GM12878 (cell line): Measurements from ENCODE around the gene APOE. TPM values are rescaled to one million over a fixed set of nuclear protein-coding genes. Genes with fewer than 3 reads are reported as not detected.

Experiments
- ATAC-seq: fragments of 200-7000 bp; cut with Tn5 transposase; 3 replicates; pipeline ENCODE4 v1.9.1; 2020; ENCODE audit warnings: mild to moderate bottlenecking, moderate library complexity
- BruUV-seq: library from RNA; stranded (reverse); fragments of 400-500 nt; replicated peaks from 2 replicates; lab custom pipeline; 2021; lab: Mats Ljungman, UMichigan
- CTCF ChIA-PET: fragments of 300-600 bp; sonication (Branson Sonifier 250); formaldehyde crosslinking; extraction: SDS; loops from one replicate; lab custom pipeline; 2021; ENCODE audit warnings: inconsistent platforms; lab: Yijun Ruan, JAX
- POLR2A ChIA-PET: fragments of 350-600 bp; formaldehyde crosslinking; extraction: SDS; loops from one replicate; lab custom pipeline; 2021; ENCODE audit warnings: inconsistent platforms; lab: Charles Lee
- RAD21 ChIA-PET: fragments of 300-600 bp; sonication (Branson Sonifier 250); formaldehyde crosslinking; loops from one replicate; lab custom pipeline; 2023; ENCODE audit warnings: antibody characterized with exemption; ENCODE audit not compliant: unreplicated experiment; lab: Charles Lee
- SMC1A ChIA-PET: fragments of 300-600 bp; sonication (Branson Sonifier 250); formaldehyde crosslinking; loops from one replicate; lab custom pipeline; 2023; ENCODE audit not compliant: unreplicated experiment, uncharacterized antibody; lab: Charles Lee
- DNase-seq: peaks from one replicate; pipeline ENCODE4 v3.0.0-alpha.2; 2011; ENCODE audit warnings: low read depth, low spot score
- FAIRE-seq: peaks from 3 replicates; lab custom pipeline; 2011; peaks lifted over from hg19 to GRCh38; lab: Jason Lieb, UNC
- H2AFZ ChIP-seq: 2 replicates; pipeline ENCODE4 v1.6.0; 2011; ENCODE audit warnings: low read depth, low read length, control low read depth; ENCODE audit not compliant: control insufficient read depth
- H3K27ac ChIP-seq: 2 replicates; pipeline ENCODE4 v1.5.1; 2011; ENCODE audit warnings: control low read depth; ENCODE audit not compliant: control insufficient read depth, insufficient read depth
- H3K27me3 ChIP-seq, 2 experiments: replicated peaks in 1 of 2; 2 replicates each; pipeline versions ENCODE4 v1.6.0 to v1.6.1; 2011; ENCODE audit warnings: low read length in 1 of 2; ENCODE audit not compliant: control insufficient read depth in 2 of 2, insufficient read depth in 2 of 2
- H3K36me3 ChIP-seq, 2 experiments: 2 replicates each; pipeline ENCODE4 v1.5.1; 2011; ENCODE audit warnings: low read length in 1 of 2; ENCODE audit not compliant: control insufficient read depth in 2 of 2, insufficient read depth in 2 of 2
- H3K4me1 ChIP-seq: 2 replicates; pipeline ENCODE4 v1.6.1; 2011; ENCODE audit warnings: mild to moderate bottlenecking, low read length, moderate library complexity, mixed read lengths; ENCODE audit not compliant: control insufficient read depth, insufficient read depth
- H3K4me2 ChIP-seq: 2 replicates; pipeline ENCODE4 v1.6.0; 2011; ENCODE audit warnings: control low read depth; ENCODE audit not compliant: control insufficient read depth, insufficient read depth
- H3K4me3 ChIP-seq: fragments of 200-600 bp; sonication (generic); 2 replicates; pipeline ENCODE4 v1.5.1; 2016
- H3K79me2 ChIP-seq: 2 replicates; pipeline ENCODE4 v1.6.0; 2011; ENCODE audit warnings: low read length; ENCODE audit not compliant: control insufficient read depth, insufficient read depth
- H3K9ac ChIP-seq: 2 replicates; pipeline ENCODE4 v1.8.0; 2011; ENCODE audit warnings: low read length, control low read depth, mixed read lengths; ENCODE audit not compliant: control insufficient read depth, insufficient read depth
- H3K9me3 ChIP-seq: replicated peaks from 3 replicates; pipeline ENCODE4 v1.5.1; 2011; ENCODE audit warnings: mild to moderate bottlenecking, low read length; ENCODE audit not compliant: control insufficient read depth, insufficient read depth
- H4K20me1 ChIP-seq: 2 replicates; pipeline ENCODE4 v1.6.0; 2011; ENCODE audit not compliant: control insufficient read depth, insufficient read depth
- CBFB ChIP-seq: IDR thresholded peaks from 2 replicates; pipeline ENCODE4 v1.6.1; 2016; ENCODE audit warnings: antibody characterized with exemption, low read depth
- IRF3 ChIP-seq: fragments of 450-650 bp; IDR thresholded peaks from 2 replicates; pipeline ENCODE4 v1.6.1; 2014; ENCODE audit warnings: mild to moderate bottlenecking
- MTA2 ChIP-seq: fragments of 450-650 bp; IDR thresholded peaks from 2 replicates; pipeline ENCODE4 v1.6.1; 2016; ENCODE audit warnings: low read depth, mild to moderate bottlenecking, moderate library complexity
- POLR2AphosphoS2 ChIP-seq: IDR thresholded peaks from 2 replicates; pipeline ENCODE4 v1.6.1; 2011; ENCODE audit warnings: low read depth, mild to moderate bottlenecking, low read length, improper control_type of control experiment, moderate library complexity
- SIN3A ChIP-seq: IDR thresholded peaks from 2 replicates; pipeline ENCODE4 v1.6.1; 2012; ENCODE audit warnings: low read depth, low read length, improper control_type of control experiment
- SPI1 ChIP-seq: IDR thresholded peaks from 2 replicates; pipeline ENCODE4 v1.6.1; 2011; ENCODE audit warnings: low read depth, mild to moderate bottlenecking, low read length, moderate library complexity, borderline replicate concordance; ENCODE audit not compliant: insufficient read depth
- TAF1 ChIP-seq: IDR thresholded peaks from 2 replicates; pipeline ENCODE4 v1.6.1; 2011; ENCODE audit warnings: mild to moderate bottlenecking, low read depth, low read length, borderline replicate concordance
- TCF12 ChIP-seq: IDR thresholded peaks from 2 replicates; pipeline ENCODE4 v1.6.1; 2011; ENCODE audit warnings: low read depth, mild to moderate bottlenecking, low read length
- USF1 ChIP-seq: IDR thresholded peaks from 2 replicates; pipeline ENCODE4 v1.6.1; 2011; ENCODE audit warnings: borderline replicate concordance, low read depth, mild to moderate bottlenecking, moderate library complexity, mixed read lengths, low read length; ENCODE audit not compliant: insufficient read depth; ENCODE audit errors: extremely low read length
- YBX1 ChIP-seq: fragments of 450-650 bp; IDR thresholded peaks from 2 replicates; pipeline ENCODE4 v1.6.1; 2016; ENCODE audit warnings: antibody characterized with exemption
- WGBS: methylation state at CpG from one replicate; pipeline ENCODE4 v1.1.6; 2016; ENCODE audit warnings: low lambda C conversion rate; ENCODE audit not compliant: insufficient replicate concordance, insufficient coverage; ENCODE audit errors: missing lambda C conversion rate; 5-methylcytosine and 5-hydroxymethylcytosine counted together
- in situ Hi-C: fragments of 300-500 bp; cut with MboI; formaldehyde crosslinking; loops from 9 replicates; pipeline ENCODE4 v1.14.3; 2018; ENCODE audit warnings: mixed read lengths
- intact Hi-C: fragments of 100-400 bp; cut with micrococcal nuclease; formaldehyde crosslinking; loops from one replicate; pipeline ENCODE4 v1.14.2; 2022; ENCODE audit not compliant: unreplicated experiment
- polyA plus RNA-seq, 11 experiments: library from polyadenylated mRNA; depleted of rRNA in 4 of 11; unstranded in 6 of 11; stranded (reverse) in 5 of 11; fragments of >200 nt; fragmentation: Nextera tagmentation in 4 of 11; fragmentation: Illumina TruSeq in 1 of 11; extraction: Ambion mirVana in 4 of 11; extraction: Trizol in 1 of 11; gene quantifications; 1 replicate in 1 of 11; 2 replicates in 10 of 11; pipeline versions ENCODE4 v1.2.1 to v1.2.3, GENCODE V29; 2011 to 2016; ENCODE audit warnings: inconsistent platforms in 2 of 11, missing spikeins in 2 of 11, low read depth in 1 of 11
- total RNA-seq, 4 experiments: library from RNA; depleted of rRNA in 3 of 4; stranded (reverse); fragments of >200 nt in 3 of 4; fragmentation: Illumina TruSeq in 1 of 4; extraction: Trizol in 1 of 4; gene quantifications; 2 replicates each; pipeline versions ENCODE4 v1.2.1 to v1.2.3, GENCODE V29; 2013 to 2021
- TF ChIP-seq, protein P1 (sequence below): IDR thresholded peaks from 2 replicates; pipeline ENCODE4 v1.6.1; 2011; ENCODE audit warnings: mild to moderate bottlenecking, low read depth, low read length, moderate library complexity; ENCODE audit not compliant: insufficient replicate concordance

The APOE gene
- total and polyA plus RNA-seq, 10 of the 15 experiments (the other 5 are each of a cell fraction or from before 2014, with no cell fraction given) = 0.22 to 3.7 (median 0.44) TPM; not detected in 4

DNA sequence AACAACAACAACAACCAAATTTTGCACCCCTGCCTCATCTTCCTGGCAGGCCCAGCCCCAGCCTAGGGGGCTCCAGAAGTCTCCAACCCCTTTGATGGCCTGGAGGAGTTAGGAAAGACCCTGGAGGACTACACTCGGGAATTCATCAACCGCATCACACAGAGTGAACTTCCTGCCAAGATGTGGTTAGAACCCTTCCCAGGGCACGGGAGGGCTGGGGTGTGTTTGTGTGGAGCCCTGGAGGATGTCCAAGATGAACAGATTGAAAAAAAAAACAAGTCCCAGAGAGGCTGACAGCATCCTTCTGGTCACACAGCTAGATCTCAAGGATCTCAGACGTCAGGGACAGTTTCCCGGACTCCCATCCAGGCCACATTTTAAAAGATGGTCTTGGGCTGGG is 22.1 kb downstream of the APOE start (continued):
- TF ChIP-seq SIN3A (no peak), MTA2 (no peak), USF1 (no peak), TAF1 (no peak), SPI1 (no peak), TCF12 (no peak), CBFB (no peak), POLR2AphosphoS2 (no peak), IRF3 (no peak)
- TF ChIP-seq, protein P1, sequence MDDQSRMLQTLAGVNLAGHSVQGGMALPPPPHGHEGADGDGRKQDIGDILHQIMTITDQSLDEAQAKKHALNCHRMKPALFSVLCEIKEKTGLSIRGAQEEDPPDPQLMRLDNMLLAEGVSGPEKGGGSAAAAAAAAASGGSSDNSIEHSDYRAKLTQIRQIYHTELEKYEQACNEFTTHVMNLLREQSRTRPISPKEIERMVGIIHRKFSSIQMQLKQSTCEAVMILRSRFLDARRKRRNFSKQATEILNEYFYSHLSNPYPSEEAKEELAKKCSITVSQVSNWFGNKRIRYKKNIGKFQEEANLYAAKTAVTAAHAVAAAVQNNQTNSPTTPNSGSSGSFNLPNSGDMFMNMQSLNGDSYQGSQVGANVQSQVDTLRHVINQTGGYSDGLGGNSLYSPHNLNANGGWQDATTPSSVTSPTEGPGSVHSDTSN = no peak
- TF ChIP-seq, all 136 proteins: peak for 0

DNA sequence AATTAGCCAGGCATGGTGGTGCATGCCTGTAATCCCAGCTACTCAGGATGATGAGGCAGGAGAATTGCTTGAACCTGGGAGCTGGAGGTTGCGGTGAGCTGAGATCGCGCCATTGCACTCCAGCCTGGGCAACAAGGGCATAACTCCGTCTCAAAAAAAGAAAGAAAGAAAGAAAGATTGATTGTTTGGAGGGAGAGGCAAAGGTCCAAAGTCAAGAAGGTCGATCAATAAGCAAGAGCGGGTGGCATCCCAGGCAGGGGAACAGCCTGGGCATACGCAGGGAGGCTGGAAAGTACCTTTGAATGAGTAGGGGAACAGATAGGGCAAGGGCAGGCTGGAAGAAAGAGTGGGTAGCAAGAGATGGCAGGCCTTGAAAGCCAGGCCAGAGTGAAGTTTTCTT is 24.5 kb downstream of the APOE start:
- DNase-seq (no peak), FAIRE-seq (no peak), ATAC-seq (no peak)
- SMC1A ChIA-PET = no interaction called here
- H3K4me3 ChIP-seq = no peak overlapping the region
- no peaks in the 10 kb centered on the region for H3K36me3 ChIP-seq
- H3K4me1 ChIP-seq = no peaks in the 10 kb centered on the region
- no TSS peak for BruUV-seq
- RAD21 ChIA-PET = no interaction called here
- no peak for TF ChIP-seq YBX1
- H3K27ac ChIP-seq = no peak overlapping the region
- H3K9ac ChIP-seq = no peak overlapping the region
- no peaks in the 10 kb centered on the region for H3K79me2 ChIP-seq
- 59% methylated on average over 7 of the region's 7 CpGs for WGBS
- H4K20me1 ChIP-seq = no peaks in the 10 kb centered on the region
- in situ Hi-C loops (no loop called here), intact Hi-C loops (no loop called here)
- H2AFZ ChIP-seq = no peak overlapping the region
- POLR2A ChIA-PET = no interaction called here
- no peak overlapping the region for H3K4me2 ChIP-seq
- no peaks in the 10 kb centered on the region for H3K9me3 ChIP-seq
- CTCF ChIA-PET = interaction anchor here (0.6 to 1.6 kb wide), 2 partner anchors 22 to 249 kb away, joined by 3 to 4 read pairs; no protein-coding TSS in a partner anchor
- no peaks in the 10 kb centered on the region; a peak in 1 of 4 replicates for H3K27me3 ChIP-seq
